K562 (cell line): ENCODE measurements around the gene MYH15. TPM values are rescaled to one million over a fixed set of nuclear protein-coding genes. Genes with fewer than 3 reads are reported as not detected.

ENCODE experiments used
- BHLHE40 ChIP-seq: IDR thresholded peaks from 2 replicates; pipeline ENCODE4 v1.6.1; 2011; ENCODE audit warnings: low read length, improper control_type of control experiment
- EP300 ChIP-seq: IDR thresholded peaks from 2 replicates; pipeline ENCODE4 v1.6.1; 2012; ENCODE audit warnings: low read length, improper control_type of control experiment
- GABPA ChIP-seq: fragments of 200-800 bp; sonication (Bioruptor generic); conservative IDR thresholded peaks from 2 replicates; pipeline ENCODE4 v1.6.1; 2016; ENCODE audit warnings: low read depth, missing genetic modification characterization, missing compliant biosample characterization
- KDM2B ChIP-seq: fragments of 250-450 bp; sonication (Bioruptor Pico); IDR thresholded peaks from 2 replicates; pipeline ENCODE4 v1.8.0; 2021; ENCODE audit warnings: mild to moderate bottlenecking, moderate library complexity
- MED1 ChIP-seq: sonication (generic); formaldehyde crosslinking; IDR thresholded peaks from 2 replicates; pipeline ENCODE4 v1.8.1; 2023; ENCODE audit warnings: missing genetic modification reagents, borderline replicate concordance
- MTF1 ChIP-seq: fragments of 250-450 bp; sonication (Bioruptor Pico); IDR thresholded peaks from 2 replicates; pipeline ENCODE4 v1.9.0; 2021; ENCODE audit warnings: moderate library complexity, mild to moderate bottlenecking, inconsistent platforms, borderline replicate concordance
- NEUROD1 ChIP-seq: fragments of 150-350 bp; IDR thresholded peaks from 2 replicates; pipeline ENCODE4 v1.6.1; 2014; ENCODE audit warnings: borderline replicate concordance, low read length, low read depth; ENCODE audit not compliant: partially characterized antibody
- NUFIP1 ChIP-seq: fragments of 450-650 bp; IDR thresholded peaks from 2 replicates; pipeline ENCODE4 v1.6.1; 2018; ENCODE audit not compliant: partially characterized antibody
- POLR2B ChIP-seq: fragments of 450-650 bp; IDR thresholded peaks from 2 replicates; pipeline ENCODE4 v1.6.1; 2018; ENCODE audit warnings: low read depth; ENCODE audit not compliant: partially characterized antibody
- PPARD ChIP-seq: fragments of 250-450 bp; sonication (Bioruptor Pico); IDR thresholded peaks from 2 replicates; pipeline ENCODE4 v1.8.0; 2022; ENCODE audit warnings: inconsistent platforms, mild to moderate bottlenecking, moderate library complexity
- RNF2 ChIP-seq: sonication (generic); IDR thresholded peaks from 2 replicates; pipeline ENCODE4 v1.6.1; 2016
- SIX5 ChIP-seq, 2 experiments: IDR thresholded peaks; 2 replicates each; pipeline ENCODE4 v1.6.1; 2011; ENCODE audit warnings: low read length in 2 of 2, borderline replicate concordance in 1 of 2, low read depth in 1 of 2, mild to moderate bottlenecking in 1 of 2, moderate library complexity in 1 of 2; ENCODE audit not compliant: insufficient read depth in 1 of 2
- TARDBP ChIP-seq: fragments of 450-650 bp; IDR thresholded peaks from 2 replicates; pipeline ENCODE4 v1.6.1; 2016
- TRIM24 ChIP-seq, 2 experiments: fragments of 450-650 bp; IDR thresholded peaks; 2 replicates each; pipeline ENCODE4 v1.6.1; 2016
- ZNF175 ChIP-seq: fragments of 200-800 bp; sonication (Bioruptor generic); IDR thresholded peaks from 2 replicates; pipeline ENCODE4 v1.6.1; 2016; ENCODE audit warnings: low read depth, mild to moderate bottlenecking, missing genetic modification characterization, missing compliant biosample characterization
- ZNF263 ChIP-seq: sonication (generic); formaldehyde crosslinking; IDR thresholded peaks from 2 replicates; pipeline ENCODE4 v1.8.0; 2022; ENCODE audit warnings: mild to moderate bottlenecking, missing genetic modification reagents, borderline replicate concordance
- ZNF57 ChIP-seq: fragments of 450-650 bp; formaldehyde crosslinking; IDR thresholded peaks from 2 replicates; pipeline ENCODE4 v1.4.0; 2020; ENCODE audit warnings: mild to moderate bottlenecking, moderate library complexity
- ZNF785 ChIP-seq: fragments of 250-450 bp; sonication (Bioruptor Pico); IDR thresholded peaks from 2 replicates; pipeline ENCODE4 v1.4.0; 2020; ENCODE audit warnings: mild to moderate bottlenecking
- polyA plus RNA-seq, 8 experiments: library from polyadenylated mRNA; depleted of rRNA in 4 of 8; stranded (reverse) in 5 of 8; unstranded in 3 of 8; fragments of >200 nt; fragmentation: Nextera tagmentation in 2 of 8; fragmentation: Illumina TruSeq in 1 of 8; extraction: Ambion mirVana in 2 of 8; extraction: Trizol in 1 of 8; gene quantifications; 2 replicates each; pipeline versions ENCODE4 v1.2.1 to v1.2.3, GENCODE V29; 2011 to 2014; ENCODE audit warnings: inconsistent platforms in 1 of 8, missing spikeins in 1 of 8
- total RNA-seq, 7 experiments: library from RNA; depleted of rRNA in 6 of 7; stranded (reverse); fragments of >200 nt in 6 of 7; fragmentation: Illumina TruSeq in 2 of 7; extraction: Trizol in 2 of 7; gene quantifications; 2 replicates each; pipeline versions ENCODE4 v1.2.1 to v1.2.3, GENCODE V29; 2011 to 2021; ENCODE audit warnings: low replicate concordance in 1 of 7
- TF ChIP-seq, protein P1 (sequence below): fragments of 450-650 bp; IDR thresholded peaks from 2 replicates; pipeline ENCODE4 v1.6.1; 2014; ENCODE audit warnings: low read depth, mild to moderate bottlenecking, moderate library complexity, borderline replicate concordance
- TF ChIP-seq, protein P2 (sequence below): fragments of 450-650 bp; formaldehyde crosslinking; IDR thresholded peaks from 2 replicates; pipeline ENCODE4 v1.4.0; 2020; ENCODE audit warnings: mild to moderate bottlenecking, moderate library complexity
- TF ChIP-seq, protein P3 (sequence below), 2 experiments: IDR thresholded peaks in 1 of 2; conservative IDR thresholded peaks in 1 of 2; 2 replicates each; pipeline ENCODE4 v1.6.1; 2016; ENCODE audit warnings: low read depth in 2 of 2, mild to moderate bottlenecking in 1 of 2, missing compliant biosample characterization in 1 of 2, missing genetic modification characterization in 1 of 2, moderate library complexity in 1 of 2
- TF ChIP-seq, protein P4 (sequence below): sonication (generic); formaldehyde crosslinking; IDR thresholded peaks from 2 replicates; pipeline ENCODE4 v1.8.0; 2022; ENCODE audit warnings: missing genetic modification reagents, mild to moderate bottlenecking, borderline replicate concordance

MYH15 gene
- total and polyA plus RNA-seq, 9 of the 15 experiments (the other 6 are each of a cell fraction or from before 2014, with no cell fraction given) = 0.03 to 0.29 (median 0.12) TPM

DNA sequence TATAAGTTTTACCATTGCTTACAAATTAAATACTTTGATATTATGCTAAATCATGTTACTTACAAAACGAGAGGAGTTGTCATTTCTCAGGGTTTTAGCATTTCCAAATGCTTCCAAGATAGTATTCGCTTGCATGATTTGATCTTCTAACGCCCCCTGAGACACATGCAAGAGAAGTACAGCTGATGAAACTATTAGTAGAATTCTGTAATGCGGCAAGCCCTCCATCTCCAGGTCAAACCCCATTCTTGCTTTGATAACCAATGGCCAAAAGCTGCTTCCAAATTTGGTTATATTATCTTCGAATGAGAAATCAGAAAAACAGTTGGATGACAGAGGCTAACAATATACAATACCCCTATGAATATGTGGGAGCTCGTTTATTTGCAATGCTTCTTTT, 14.7 kb downstream of the MYH15 start (continued):
- TF ChIP-seq, protein P1, sequence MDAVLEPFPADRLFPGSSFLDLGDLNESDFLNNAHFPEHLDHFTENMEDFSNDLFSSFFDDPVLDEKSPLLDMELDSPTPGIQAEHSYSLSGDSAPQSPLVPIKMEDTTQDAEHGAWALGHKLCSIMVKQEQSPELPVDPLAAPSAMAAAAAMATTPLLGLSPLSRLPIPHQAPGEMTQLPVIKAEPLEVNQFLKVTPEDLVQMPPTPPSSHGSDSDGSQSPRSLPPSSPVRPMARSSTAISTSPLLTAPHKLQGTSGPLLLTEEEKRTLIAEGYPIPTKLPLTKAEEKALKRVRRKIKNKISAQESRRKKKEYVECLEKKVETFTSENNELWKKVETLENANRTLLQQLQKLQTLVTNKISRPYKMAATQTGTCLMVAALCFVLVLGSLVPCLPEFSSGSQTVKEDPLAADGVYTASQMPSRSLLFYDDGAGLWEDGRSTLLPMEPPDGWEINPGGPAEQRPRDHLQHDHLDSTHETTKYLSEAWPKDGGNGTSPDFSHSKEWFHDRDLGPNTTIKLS = no peak
- TF ChIP-seq RNF2 (no peak), ZNF175 (no peak), TARDBP (no peak), MED1 (CRISPR knock-in tag) (no peak), ZNF785 (CRISPR knock-in tag) (no peak), NEUROD1 (no peak), SIX5 (IDR thresholded peaks at IDR 0.05; ENCODE audit: borderline replicate concordance in 1 of 2, insufficient read depth in 1 of 2, low read depth in 1 of 2, low read length in 2 of 2) (no peak), EP300 (peak; percentile 24; the same call in 1 of the 2 replicates), MTF1 (no peak), GABPA (tag) (no peak), KDM2B (CRISPR knock-in tag) (no peak), BHLHE40 (no peak), ZNF57 (CRISPR knock-in tag) (no peak), NUFIP1 (no peak), TRIM24 (IDR thresholded peaks at IDR 0.05) (peak in 1 of 2 experiments; percentile 35; a peak in 2 of 4 replicates), POLR2B (no peak), ZNF263 (CRISPR knock-in tag) (no peak), PPARD (CRISPR knock-in tag) (no peak)
- TF ChIP-seq, protein P2, sequence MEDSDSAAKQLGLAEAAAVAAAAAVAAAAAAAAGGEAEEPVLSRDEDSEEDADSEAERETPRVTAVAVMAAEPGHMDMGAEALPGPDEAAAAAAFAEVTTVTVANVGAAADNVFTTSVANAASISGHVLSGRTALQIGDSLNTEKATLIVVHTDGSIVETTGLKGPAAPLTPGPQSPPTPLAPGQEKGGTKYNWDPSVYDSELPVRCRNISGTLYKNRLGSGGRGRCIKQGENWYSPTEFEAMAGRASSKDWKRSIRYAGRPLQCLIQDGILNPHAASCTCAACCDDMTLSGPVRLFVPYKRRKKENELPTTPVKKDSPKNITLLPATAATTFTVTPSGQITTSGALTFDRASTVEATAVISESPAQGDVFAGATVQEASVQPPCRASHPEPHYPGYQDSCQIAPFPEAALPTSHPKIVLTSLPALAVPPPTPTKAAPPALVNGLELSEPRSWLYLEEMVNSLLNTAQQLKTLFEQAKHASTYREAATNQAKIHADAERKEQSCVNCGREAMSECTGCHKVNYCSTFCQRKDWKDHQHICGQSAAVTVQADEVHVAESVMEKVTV (CRISPR knock-in tag) = no peak
- TF ChIP-seq, protein P3, sequence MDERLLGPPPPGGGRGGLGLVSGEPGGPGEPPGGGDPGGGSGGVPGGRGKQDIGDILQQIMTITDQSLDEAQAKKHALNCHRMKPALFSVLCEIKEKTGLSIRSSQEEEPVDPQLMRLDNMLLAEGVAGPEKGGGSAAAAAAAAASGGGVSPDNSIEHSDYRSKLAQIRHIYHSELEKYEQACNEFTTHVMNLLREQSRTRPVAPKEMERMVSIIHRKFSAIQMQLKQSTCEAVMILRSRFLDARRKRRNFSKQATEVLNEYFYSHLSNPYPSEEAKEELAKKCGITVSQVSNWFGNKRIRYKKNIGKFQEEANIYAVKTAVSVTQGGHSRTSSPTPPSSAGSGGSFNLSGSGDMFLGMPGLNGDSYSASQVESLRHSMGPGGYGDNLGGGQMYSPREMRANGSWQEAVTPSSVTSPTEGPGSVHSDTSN (CRISPR knock-in tag; IDR thresholded peaks at IDR 0.05; ENCODE audit: low read depth) = no peak
- TF ChIP-seq, protein P3 (tag; conservative IDR thresholded peaks at IDR 0.05; ENCODE audit: low read depth) = no peak
- TF ChIP-seq, protein P4, sequence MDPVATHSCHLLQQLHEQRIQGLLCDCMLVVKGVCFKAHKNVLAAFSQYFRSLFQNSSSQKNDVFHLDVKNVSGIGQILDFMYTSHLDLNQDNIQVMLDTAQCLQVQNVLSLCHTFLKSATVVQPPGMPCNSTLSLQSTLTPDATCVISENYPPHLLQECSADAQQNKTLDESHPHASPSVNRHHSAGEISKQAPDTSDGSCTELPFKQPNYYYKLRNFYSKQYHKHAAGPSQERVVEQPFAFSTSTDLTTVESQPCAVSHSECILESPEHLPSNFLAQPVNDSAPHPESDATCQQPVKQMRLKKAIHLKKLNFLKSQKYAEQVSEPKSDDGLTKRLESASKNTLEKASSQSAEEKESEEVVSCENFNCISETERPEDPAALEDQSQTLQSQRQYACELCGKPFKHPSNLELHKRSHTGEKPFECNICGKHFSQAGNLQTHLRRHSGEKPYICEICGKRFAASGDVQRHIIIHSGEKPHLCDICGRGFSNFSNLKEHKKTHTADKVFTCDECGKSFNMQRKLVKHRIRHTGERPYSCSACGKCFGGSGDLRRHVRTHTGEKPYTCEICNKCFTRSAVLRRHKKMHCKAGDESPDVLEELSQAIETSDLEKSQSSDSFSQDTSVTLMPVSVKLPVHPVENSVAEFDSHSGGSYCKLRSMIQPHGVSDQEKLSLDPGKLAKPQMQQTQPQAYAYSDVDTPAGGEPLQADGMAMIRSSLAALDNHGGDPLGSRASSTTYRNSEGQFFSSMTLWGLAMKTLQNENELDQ = no peak
